NCI-H526 treated with DMSO at 0.1 percent for 48 hours (cell line): ENCODE data around the gene SLFN12.
"Not testable (repeated sequence)": the region's sequence is repeated elsewhere in the genome, so short reads cannot be mapped to it uniquely, and the experiment has no call there.

ENCODE experiments used
- DNase-seq: peaks from one replicate; lab custom pipeline; 2025; lab: John Stamatoyannopoulos, UW

Gene SLFN12

DNA sequence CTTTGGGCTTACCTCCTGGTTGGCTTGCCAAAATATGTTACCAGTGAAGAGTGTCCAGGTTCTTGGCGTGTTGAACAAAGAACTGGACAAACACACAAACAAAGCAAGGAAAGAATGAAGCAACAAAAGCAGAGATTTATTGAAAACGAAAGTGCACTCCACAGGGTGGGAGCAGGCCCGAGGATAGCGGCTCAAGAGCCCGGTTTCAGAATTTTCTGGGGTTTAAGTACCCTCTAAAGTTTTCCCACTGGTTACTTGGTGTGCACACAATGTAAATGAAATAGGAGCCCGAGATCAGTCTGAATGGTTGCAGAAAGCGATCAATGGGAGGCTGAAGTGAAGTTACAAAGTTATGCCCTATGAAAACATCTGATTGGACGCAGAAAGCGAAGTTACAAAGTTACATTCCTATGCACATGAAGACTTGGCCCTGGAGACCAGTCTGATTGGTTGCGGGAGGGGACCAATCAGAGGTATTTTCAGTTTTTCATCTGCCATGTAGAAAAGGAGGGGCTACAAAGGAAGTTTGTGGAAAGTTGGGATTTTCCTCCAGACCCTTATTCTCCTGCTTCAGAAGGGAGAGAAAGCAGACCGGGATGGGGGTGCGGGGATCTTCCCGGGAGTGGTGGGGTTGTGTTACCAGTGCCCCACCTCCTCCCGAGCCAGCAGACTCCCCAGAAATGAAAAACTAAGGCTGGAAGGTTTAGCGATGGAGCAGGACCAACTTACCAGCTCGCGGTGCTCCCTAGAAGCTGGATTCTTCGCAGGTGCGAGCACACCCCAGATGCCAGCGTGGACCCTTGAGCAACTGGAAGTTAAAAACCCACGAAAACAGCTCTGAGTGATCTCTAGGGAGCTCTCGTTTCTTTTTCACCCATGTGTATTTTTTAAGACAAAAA lies at the start of gene SLFN12:
SLFN12 (minus strand) TSS at position 325 of the 899 bp plus-strand sequence. CDS start 9,472 bp downstream, outside the sequence.
- no peak for DNase-seq

- DNase-seq = no peak
Observed at GRCh38 chr17:35479271-35479670, 47.0 kb upstream of the SLFN12 start.

DNA sequence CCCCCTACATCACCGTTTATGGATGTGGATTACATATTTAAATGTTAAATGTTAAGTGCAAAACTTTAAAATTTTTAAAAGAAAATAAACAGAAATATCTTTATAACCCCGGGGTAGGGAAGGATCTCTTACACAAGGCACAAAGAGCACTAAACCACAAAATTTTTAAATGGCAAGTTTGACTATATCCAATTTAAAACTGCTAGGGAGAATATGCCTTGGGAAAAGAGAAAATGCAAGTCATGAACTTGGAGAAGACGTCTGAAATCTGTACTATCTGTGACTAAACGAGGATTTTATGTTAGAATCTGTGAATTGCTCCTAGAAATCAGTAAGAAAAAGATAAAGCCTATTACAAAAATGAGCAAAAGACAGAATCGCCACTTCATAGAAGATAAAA lies 44.9 kb upstream of the SLFN12 start:
- no peak for DNase-seq

DNA sequence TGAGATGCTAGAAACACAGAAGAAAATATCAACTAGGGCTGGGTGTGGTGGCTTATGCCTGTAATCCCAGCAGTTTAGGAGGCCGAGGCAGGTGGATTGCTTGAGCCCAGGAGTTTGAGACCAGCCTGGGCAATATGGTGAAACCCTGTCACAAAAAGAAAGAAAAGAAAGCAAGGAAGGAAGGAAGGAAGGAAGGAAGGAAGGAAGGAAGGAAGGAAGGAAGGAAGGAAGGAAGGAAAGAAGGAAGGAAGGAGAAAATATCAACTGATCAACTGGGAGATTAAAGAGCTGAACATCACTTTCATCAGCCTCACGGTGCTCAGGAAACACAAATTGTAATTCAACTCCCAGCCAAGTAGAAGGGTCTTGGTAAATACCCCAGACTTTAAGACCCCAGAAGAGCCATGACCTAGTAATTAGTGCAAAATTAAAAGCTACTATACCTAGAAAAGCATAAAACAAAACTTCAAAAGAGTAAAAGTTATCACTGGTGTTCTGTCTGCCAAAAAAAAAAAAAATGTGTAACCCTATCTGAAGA lies 44.1 kb upstream of the SLFN12 start:
- no peak for DNase-seq

- no peak for DNase-seq
Observed at GRCh38 chr17:35468475-35468874, 36.2 kb upstream of the SLFN12 start.

- no peak for DNase-seq
Observed at GRCh38 chr17:35467824-35468223, 35.5 kb upstream of the SLFN12 start.

DNA sequence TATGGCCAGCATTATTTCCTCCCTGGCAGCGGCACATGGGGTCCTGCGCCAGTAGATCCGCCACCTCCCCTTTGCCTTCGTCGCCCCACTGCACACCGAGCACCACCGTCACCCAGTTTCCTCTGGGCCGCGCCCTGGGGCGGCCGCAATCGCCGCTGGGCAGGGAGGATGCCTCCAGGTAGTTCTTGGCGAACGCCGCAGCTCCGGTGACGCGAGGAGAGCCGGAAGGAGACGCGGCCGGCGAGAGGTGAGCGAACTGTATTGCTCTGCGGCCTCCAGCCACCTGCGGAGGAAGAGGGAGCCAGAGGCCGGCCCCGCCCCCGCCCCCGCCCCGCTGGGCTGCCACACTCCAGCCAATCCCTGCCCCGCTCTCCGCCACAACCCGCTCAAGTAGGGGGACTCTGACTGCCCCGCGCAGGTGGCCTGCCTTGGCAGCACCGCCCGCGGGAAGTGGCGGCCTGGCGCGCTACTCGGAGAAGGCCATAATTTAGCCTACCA lies 28.1 kb upstream of the SLFN12 start:
- no peak for DNase-seq

DNA sequence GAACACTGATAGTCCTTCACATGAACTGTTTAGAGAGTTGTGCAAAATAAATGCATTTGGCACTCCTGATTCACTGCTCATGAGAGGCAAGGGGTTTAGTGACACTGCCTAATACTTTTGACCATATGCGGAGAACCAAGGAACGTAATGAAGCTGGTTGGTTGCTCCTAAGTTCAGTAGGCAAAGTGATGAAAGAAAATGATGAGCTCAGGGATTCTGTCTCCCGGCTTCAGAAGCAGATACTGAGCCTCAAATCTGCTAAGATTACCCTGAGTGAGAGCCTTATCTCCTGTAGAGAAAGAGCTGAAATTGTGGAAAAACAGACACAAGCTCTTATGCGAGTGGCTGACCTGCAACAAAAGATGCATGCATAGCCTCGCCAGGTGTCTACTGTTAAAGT lies 21.7 kb upstream of the SLFN12 start:
- not testable (repeated sequence) for DNase-seq

DNA sequence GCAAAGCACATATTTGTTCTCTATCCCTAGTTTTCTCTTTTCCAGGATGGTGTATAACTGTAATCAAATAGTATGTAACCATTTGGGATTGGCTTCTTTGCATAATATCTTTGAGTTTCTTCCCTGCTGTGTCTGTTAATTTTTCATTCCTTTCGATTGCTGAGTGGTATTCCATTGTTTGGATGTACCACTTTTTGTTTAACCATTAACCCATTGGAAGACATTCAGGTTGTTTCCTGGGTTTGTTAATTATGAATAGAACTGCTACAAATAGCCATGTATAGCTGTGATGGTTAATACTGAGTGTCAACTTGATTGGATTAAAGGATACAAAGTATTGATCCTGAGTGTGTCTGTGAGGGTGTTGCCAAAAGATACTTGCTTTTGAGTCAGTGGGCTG lies 20.9 kb upstream of the SLFN12 start:
- no peak for DNase-seq

- DNase-seq = no peak
Observed at GRCh38 chr17:35449371-35449931, 17.2 kb upstream of the SLFN12 start.

DNA sequence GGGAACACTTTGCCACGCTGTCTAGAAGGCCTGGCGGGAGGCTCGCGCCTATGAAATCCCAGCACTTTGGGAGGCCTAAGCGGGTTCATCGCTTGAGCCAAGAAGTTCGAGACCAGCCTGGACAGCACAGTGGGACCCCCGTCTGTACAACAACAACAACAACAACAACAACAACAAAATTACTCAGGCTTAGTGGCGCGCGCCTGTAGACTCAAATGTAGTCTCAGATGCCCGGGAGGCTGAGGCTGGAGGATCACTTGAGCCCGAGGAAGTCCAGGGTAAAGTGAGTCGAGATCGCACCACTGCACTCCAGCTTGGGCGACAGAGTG lies 16.6 kb upstream of the SLFN12 start:
- no peak for DNase-seq

DNA sequence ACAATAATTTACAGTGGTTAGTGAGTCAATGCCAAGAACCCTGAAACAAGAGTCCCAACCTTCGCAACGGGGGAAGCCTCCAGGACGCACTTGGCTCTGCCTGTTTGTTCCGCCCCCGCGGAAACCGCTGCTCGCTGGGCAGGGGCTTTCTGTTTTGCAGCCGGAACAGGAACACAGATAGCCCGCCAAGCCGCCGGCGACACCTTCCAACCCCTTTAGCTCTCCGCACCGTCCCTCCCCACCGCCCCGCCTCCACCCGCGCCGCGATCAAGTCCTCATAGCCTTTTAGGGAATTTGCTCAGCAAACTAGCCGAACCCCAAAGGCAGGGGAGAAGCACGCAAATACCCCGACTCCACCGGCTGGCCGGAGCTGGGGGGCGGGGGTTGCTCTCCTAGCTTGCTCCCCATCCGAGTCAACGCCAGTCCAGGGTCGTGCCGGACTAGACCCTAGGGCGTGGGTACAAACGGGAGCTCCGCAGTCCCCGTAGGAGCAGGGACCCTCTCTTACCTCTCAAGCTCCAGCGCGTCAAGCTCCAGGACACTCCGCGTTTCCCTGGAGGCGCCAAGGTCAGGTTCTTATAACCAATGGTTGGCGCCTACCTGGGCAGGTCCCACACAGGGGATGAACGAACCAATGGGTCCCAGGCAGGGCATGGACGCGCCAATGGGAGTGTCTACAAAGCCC lies 16.1 kb upstream of the SLFN12 start, which contains the start of gene SLFN13:
SLFN13 (minus strand) TSS at position 553 of the 685 bp plus-strand sequence. CDS start 3,086 bp downstream, outside the sequence.
- no peak for DNase-seq

- DNase-seq = no peak
Observed at GRCh38 chr17:35447499-35447898, 15.2 kb upstream of the SLFN12 start.

DNA sequence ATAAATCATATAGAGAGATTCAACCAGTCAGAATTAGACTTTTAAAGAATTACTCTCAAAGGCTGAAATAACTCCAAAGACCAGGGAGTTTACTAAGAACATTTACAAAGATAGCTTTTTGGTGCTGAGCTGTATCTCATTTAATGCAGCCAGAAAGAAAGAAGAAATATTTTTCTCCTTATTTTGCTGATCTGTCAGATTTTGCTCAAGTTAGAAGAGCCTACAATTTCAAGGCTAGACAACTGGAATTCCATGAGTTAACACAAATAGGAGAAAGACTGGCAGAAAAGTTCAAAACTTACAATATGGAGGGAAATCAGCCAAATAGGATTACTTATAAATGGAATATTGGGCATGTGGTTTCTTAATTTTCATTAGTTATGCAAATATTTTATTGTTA lies 6.1 kb upstream of the SLFN12 start:
- no peak for DNase-seq

DNA sequence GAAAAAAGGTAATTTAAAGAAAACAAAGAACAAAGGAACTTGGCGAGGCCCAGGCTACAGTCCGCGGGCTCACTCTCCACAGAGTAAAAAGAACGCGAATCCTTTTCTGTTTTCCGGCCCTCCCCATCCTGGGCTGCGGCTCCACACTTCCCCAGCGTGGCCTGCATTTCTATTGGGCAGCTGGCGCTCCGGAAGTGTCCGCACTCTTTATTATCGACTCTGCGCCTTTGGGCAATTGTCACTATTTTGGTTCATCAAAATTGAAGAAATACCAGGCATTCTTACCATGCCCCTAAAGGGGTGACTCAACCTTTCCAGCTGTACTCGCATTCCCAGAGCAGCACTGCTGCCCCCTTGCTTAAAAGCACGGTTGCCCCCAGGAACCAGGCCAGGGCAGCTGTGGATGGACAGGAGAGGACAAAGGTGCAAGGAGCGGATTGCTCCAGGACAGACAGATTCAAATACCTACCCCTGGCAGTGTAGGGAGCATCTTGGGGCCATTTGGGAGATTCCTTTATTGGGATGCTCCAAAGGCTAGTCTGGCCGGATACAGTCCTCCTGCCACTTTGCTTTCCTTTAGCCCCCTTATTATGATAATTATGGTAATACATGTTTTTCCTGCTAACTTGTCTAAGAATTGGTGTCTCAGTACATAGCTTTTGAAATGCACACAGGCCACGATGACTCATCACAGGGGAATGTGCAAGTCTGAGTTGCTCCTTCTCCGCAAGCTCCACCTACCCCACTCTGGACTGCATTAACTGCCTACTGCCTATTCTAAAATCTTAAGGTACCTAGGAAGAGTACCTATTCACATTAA lies 985 bp upstream of the SLFN12 start:
- no peak for DNase-seq

GRCh38 chr17:35429702-35430101 lies 2.6 kb downstream of the SLFN12 start:
- no peak for DNase-seq

- no peak for DNase-seq
Observed at GRCh38 chr17:35428229-35428628, 4.1 kb downstream of the SLFN12 start.

- no peak for DNase-seq
Observed at GRCh38 chr17:35423761-35424160, 8.5 kb downstream of the SLFN12 start.

DNA sequence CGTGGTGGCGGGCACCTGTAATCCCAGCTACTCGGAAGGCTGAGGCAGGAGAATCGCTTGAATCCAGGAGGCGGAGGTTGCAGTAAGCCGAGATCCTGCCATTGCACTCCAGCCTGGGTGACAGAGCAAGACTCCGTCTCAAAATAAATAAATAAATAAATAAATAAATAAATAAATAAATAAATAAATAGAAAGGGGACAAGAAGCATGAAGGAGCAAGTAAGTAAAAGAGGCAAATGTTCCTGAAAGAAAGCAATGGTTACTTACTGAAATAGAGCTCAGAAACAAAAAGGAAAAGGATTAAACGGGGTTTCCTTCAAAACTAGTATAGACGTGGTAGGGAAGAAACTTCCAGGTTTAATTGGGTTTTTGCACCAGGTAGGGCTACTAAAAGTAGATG lies 11.2 kb downstream of the SLFN12 start:
- not testable (repeated sequence) for DNase-seq

DNA sequence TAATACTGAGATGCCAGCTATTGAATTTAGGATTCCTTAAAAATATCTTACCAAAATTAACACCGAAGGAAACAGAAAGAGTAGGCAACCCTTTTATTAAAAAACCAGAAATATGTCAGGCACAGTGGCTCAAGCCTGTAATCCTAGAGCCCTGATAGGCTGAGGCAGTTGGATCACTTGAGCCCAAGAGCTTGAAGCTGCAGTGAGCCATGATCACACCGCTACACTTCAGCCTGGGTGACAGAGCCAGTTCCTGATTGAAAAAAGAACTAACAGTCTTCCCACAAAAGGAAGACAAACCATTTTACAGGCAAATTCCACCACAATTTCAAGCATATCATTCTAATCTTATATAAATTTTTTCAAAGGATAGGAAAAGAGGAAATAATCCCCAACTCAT lies 15.6 kb downstream of the SLFN12 start:
- no peak for DNase-seq

DNA sequence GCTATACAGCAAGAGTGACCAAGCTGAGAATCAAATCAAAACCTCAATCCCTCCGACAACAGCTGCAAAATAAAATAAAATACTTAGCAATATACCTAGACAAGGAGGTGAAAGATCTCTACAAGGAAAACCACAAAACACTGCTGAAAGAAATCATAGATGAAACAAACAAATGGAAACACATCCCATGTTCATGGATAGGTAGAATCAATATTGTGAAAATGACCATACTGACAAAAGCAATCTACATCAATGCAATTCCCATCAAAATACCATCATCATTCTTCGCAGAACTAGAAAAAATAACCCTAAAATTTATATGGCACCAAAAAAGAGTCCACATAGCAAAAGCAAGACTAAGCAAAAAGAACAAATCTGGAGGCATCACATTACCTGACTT lies 17.6 kb downstream of the SLFN12 start:
- not testable (repeated sequence) for DNase-seq

DNA sequence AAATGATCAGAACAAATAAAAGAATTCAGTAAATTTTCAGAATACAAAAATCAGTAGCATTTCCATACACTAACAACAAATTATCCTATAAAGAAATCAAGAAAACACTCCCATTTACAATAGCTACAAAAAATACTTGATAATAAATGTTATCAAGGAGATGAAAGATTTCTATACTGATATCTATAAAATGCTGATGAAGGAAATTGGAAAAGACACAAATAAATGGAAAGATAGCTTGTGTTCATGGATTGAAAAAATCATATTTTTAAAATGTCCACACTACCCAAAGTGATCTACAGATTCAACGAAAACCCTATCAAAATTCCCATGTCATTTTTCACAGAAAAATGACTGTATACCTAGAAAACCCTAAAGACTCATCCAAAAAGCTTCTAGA lies 18.1 kb downstream of the SLFN12 start:
- DNase-seq = no peak
